Thyroid gland (tissue), 4 donors: ENCODE results near the gene DMXL1.

Source experiments
- POLR2A ChIP-seq, 2 donors: fragments of 450-650 bp; IDR thresholded peaks; one replicate each; pipeline ENCODE4 v1.6.1; 2017; ENCODE audit warnings: antibody characterized with exemption in 2 of 2, mild to moderate bottlenecking in 2 of 2, moderate library complexity in 1 of 2
- TF ChIP-seq, protein P1 (sequence below), 6 experiments: fragments of 200-600 bp in 3 of 6; fragments of 450-650 bp in 3 of 6; sonication (generic) in 3 of 6; IDR thresholded peaks; one replicate each; pipeline ENCODE4 v1.5.1; 2016 to 2019; ENCODE audit warnings: antibody characterized with exemption in 6 of 6, mild to moderate bottlenecking in 2 of 6, inconsistent platforms in 1 of 6, moderate library complexity in 1 of 6

DNA sequence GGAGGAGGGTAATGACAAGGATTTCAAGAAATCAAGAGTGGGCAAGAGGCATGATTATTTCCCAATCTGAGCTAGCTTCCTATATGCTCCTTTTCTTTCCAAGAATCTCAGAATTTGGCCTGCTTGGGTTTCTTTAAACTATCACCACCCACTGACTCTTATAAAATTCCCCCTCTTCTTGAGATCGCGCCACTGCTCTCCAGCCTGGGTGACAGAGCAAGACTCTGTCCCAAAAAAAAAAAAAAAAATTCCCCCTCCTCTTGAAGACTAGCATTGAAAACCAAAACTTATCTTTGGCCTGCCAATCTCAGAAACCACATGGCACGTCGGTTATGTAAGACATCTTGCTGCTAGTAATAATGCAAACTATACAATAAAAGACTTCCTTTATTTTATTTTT is 3.4 kb upstream of the DMXL1 start:
- TF ChIP-seq, protein P1, sequence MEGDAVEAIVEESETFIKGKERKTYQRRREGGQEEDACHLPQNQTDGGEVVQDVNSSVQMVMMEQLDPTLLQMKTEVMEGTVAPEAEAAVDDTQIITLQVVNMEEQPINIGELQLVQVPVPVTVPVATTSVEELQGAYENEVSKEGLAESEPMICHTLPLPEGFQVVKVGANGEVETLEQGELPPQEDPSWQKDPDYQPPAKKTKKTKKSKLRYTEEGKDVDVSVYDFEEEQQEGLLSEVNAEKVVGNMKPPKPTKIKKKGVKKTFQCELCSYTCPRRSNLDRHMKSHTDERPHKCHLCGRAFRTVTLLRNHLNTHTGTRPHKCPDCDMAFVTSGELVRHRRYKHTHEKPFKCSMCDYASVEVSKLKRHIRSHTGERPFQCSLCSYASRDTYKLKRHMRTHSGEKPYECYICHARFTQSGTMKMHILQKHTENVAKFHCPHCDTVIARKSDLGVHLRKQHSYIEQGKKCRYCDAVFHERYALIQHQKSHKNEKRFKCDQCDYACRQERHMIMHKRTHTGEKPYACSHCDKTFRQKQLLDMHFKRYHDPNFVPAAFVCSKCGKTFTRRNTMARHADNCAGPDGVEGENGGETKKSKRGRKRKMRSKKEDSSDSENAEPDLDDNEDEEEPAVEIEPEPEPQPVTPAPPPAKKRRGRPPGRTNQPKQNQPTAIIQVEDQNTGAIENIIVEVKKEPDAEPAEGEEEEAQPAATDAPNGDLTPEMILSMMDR (IDR thresholded peaks at IDR 0.05), result no peak
- TF ChIP-seq POLR2A (IDR thresholded peaks at IDR 0.05), result no peak
